ENCODE measurements around the gene UGDH. TPM values are rescaled to one million over a fixed set of nuclear protein-coding genes. Genes with fewer than 3 reads are reported as not detected.
"Not testable (repeated sequence)": the region's sequence is repeated elsewhere in the genome, so short reads cannot be mapped to it uniquely, and the experiment has no call there.

UGDH gene
- total RNA-seq, 1 donor from 2014 or later = 76.2 TPM

DNA sequence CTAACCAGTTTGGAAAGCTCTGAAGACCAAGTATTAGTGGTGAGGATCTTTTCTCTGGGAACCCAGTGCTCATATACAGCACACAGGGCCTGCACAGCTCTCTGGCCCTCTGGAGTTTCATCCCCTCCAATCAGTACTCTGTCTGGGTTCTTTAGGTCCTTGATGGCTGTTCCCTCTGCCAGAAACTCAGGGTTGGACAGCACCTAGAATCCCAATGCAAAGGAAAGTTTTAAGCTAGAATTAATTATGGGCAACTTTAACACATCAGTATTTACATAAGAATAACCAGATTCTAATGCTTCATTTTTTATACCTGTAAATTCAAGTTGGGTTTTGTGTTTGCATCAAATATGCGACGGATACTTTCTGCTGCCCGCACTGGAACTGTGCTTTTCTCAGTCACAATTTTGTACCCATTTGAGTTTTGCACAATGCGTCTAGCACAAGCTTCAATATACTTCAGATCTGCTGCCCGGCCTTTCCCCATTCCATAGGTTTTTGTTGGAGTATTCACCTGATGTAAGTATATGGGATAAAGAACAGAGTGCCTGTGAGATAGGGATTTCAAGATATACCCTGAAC is 16.8 kb downstream of the UGDH start:
- Mint-ChIP-seq H3K4me3 (no peak overlapping the region), H3K36me3 (peaks cover 45% of the 10 kb centered on the region), H3K9me3 (no peaks in the 10 kb centered on the region), H3K27me3 (ENCODE audit: low read depth) (no peaks in the 10 kb centered on the region), H3K4me1 (no peaks in the 10 kb centered on the region), H3K27ac (no peak overlapping the region)
- DNase-seq (ENCODE audit: low spot score in 2 of 2, unreplicated experiment in 2 of 2) = no peak
- TF ChIP-seq CTCF (IDR thresholded peaks at IDR 0.05; ENCODE audit: unreplicated experiment) = no peak

- no peaks in the 10 kb centered on the region for H3K4me1 Mint-ChIP-seq
- no peaks in the 10 kb centered on the region for H3K27me3 Mint-ChIP-seq (ENCODE audit: low read depth)
- H3K36me3 Mint-ChIP-seq = peaks cover 56% of the 10 kb centered on the region
- no peaks in the 10 kb centered on the region for H3K9me3 Mint-ChIP-seq
- no peak overlapping the region for H3K4me3 Mint-ChIP-seq
- DNase-seq (ENCODE audit: low spot score in 2 of 2, unreplicated experiment in 2 of 2) = no peak
- no peak overlapping the region for H3K27ac Mint-ChIP-seq
- no peak for TF ChIP-seq CTCF (IDR thresholded peaks at IDR 0.05; ENCODE audit: unreplicated experiment)
Measured at GRCh38 chr4:39505581-39505980, 21.7 kb downstream of the UGDH start.

- H3K4me3 Mint-ChIP-seq = no peak overlapping the region
- H3K27ac Mint-ChIP-seq = no peak overlapping the region
- H3K4me1 Mint-ChIP-seq = no peaks in the 10 kb centered on the region
Measured at GRCh38 chr4:39504538-39504937, 22.7 kb downstream of the UGDH start.

DNA sequence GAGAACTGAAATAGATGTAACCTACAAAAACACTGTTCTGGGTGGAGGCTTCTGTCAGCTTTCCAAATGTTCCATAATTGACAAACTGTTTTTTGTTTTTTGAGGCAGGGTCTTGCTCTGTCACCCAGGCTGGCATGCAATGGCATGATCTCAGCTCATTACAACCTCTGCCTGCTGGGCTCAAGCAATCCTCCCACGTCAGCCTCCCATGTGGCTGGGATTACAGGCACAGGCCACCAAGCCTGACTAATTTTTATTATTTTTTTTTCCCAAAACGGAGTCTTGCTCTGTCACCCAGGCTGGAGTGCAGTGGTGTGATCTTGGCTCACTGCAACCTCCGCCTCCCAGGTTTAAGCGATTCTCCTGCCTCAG is 24.6 kb downstream of the UGDH start:
- not testable (repeated sequence) for DNase-seq (ENCODE audit: low spot score in 2 of 2, unreplicated experiment in 2 of 2); H3K4me1 Mint-ChIP-seq

More at GRCh38 chr4:39504538-39504937, 22.7 kb downstream of the UGDH start:
- Mint-ChIP-seq H3K27me3 (ENCODE audit: low read depth) (no peaks in the 10 kb centered on the region), H3K36me3 (peaks cover 54% of the 10 kb centered on the region), H3K9me3 (no peaks in the 10 kb centered on the region)
- no peak for DNase-seq (ENCODE audit: low spot score in 2 of 2, unreplicated experiment in 2 of 2)
- TF ChIP-seq CTCF (IDR thresholded peaks at IDR 0.05; ENCODE audit: unreplicated experiment) = no peak

DNA sequence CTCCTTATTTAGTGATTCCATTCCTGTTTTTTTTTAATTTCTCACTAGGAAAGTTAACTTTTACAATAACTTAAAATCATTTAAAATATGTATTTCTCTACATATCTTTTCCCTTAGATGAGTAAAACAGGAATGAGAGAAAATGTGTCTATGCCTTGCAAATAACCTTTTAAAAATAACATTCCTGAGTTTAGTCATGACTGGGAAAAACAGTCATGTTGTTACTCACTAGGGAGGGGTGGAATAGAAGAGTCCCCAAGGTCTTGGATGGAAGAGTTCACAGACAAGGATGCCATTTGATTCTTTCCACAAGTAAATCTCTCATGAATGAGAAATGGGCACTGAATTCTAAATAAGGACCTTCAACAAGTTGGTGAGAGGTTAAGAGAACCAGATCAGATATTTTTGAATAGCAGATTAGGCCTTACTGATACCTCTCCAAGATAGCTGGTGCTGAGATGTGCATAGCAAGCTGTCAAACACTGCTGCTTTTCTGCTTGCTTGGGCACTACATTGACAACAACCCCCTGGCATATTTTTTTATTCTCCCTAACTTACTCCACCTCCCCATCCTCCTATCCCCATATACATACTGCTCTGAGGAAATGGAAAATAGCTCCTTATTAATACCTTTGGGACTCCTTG is 25.1 kb downstream of the UGDH start:
- Mint-ChIP-seq H3K4me3 (no peak overlapping the region), H3K9me3 (no peaks in the 10 kb centered on the region), H3K27me3 (ENCODE audit: low read depth) (no peaks in the 10 kb centered on the region), H3K36me3 (peaks cover 43% of the 10 kb centered on the region), H3K4me1 (no peaks in the 10 kb centered on the region), H3K27ac (no peak overlapping the region)
- no peak for TF ChIP-seq CTCF (IDR thresholded peaks at IDR 0.05; ENCODE audit: unreplicated experiment)
- DNase-seq (ENCODE audit: low spot score in 2 of 2, unreplicated experiment in 2 of 2) = no peak

More for the DNA sequence above, 24.6 kb downstream of the UGDH start:
- H3K9me3 Mint-ChIP-seq; H3K27me3 Mint-ChIP-seq (ENCODE audit: low read depth); H3K27ac Mint-ChIP-seq; H3K4me3 Mint-ChIP-seq: not testable (repeated sequence)
- H3K36me3 Mint-ChIP-seq = peaks cover 44% of the 10 kb centered on the region

DNA sequence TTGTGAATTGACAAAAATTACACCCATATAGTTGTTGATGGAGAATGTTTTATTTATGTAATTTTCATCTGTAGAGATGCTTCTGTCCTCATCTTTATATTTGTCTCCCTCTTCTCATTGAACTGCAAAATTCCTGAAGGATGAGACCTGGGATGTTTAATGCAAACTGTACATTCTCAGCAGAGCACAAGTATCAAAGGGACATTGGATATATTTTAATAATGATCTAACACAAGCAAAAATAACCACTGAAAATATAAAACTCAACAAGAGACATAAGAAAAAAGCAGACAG is 28.6 kb downstream of the UGDH start:
- no peak for TF ChIP-seq CTCF (IDR thresholded peaks at IDR 0.05; ENCODE audit: unreplicated experiment)
- no peak overlapping the region for H3K27ac Mint-ChIP-seq
- H3K4me3 Mint-ChIP-seq = no peak overlapping the region

More for the DNA sequence above, 28.6 kb downstream of the UGDH start:
- no peaks in the 10 kb centered on the region for H3K9me3 Mint-ChIP-seq
- H3K36me3 Mint-ChIP-seq = peaks cover 25% of the 10 kb centered on the region
- no peak for DNase-seq (ENCODE audit: low spot score in 2 of 2, unreplicated experiment in 2 of 2)
- H3K4me1 Mint-ChIP-seq = no peaks in the 10 kb centered on the region
- H3K27me3 Mint-ChIP-seq (ENCODE audit: low read depth) = no peaks in the 10 kb centered on the region

All from mesothelial cell of epicardium (in vitro differentiated cells).